Neuronal stem cell (in vitro differentiated cells): ENCODE measurements around the gene DOK4.

Source experiments
- DNase-seq: peaks from one replicate; pipeline ENCODE4 v3.0.0-alpha.2; 2013; ENCODE audit warnings: low spot score
- H2AFZ ChIP-seq: one replicate; pipeline ENCODE4 v1.6.1; 2013; ENCODE audit warnings: mild to moderate bottlenecking, low read length, inconsistent platforms
- H2AK5ac ChIP-seq: 2 replicates; pipeline ENCODE4 v1.6.1; 2013; ENCODE audit warnings: low read depth, mild to moderate bottlenecking, inconsistent platforms, low read length, moderate library complexity, mixed read lengths
- H2BK120ac ChIP-seq: 2 replicates; pipeline ENCODE4 v1.6.1; 2013; ENCODE audit warnings: low read depth, mild to moderate bottlenecking, inconsistent platforms, low read length, moderate library complexity, mixed read lengths
- H2BK12ac ChIP-seq: one replicate; pipeline ENCODE4 v1.6.1; 2013; ENCODE audit warnings: low read length, inconsistent platforms
- H2BK15ac ChIP-seq: 2 replicates; pipeline ENCODE4 v1.6.1; 2013; ENCODE audit warnings: mild to moderate bottlenecking, low read length, inconsistent platforms, mixed read lengths
- H2BK5ac ChIP-seq: one replicate; pipeline ENCODE4 v1.6.1; 2013; ENCODE audit warnings: inconsistent platforms, mild to moderate bottlenecking, low read length, moderate library complexity
- H3K14ac ChIP-seq: one replicate; pipeline ENCODE4 v1.6.1; 2013; ENCODE audit warnings: low read length, inconsistent platforms
- H3K18ac ChIP-seq: 2 replicates; pipeline ENCODE4 v1.6.1; 2013; ENCODE audit warnings: low read length, inconsistent platforms
- H3K23ac ChIP-seq: 2 replicates; pipeline ENCODE4 v1.6.1; 2013; ENCODE audit warnings: low read depth, mild to moderate bottlenecking, mixed read lengths, low read length, inconsistent platforms; ENCODE audit not compliant: poor library complexity
- H3K27ac ChIP-seq: replicated peaks from 3 replicates; pipeline ENCODE4 v1.5.1; 2013; ENCODE audit warnings: low read length, inconsistent platforms
- H3K27me3 ChIP-seq, 3 experiments: 2 replicates each; pipeline ENCODE4 v1.6.1; 2013; ENCODE audit warnings: low read length in 3 of 3, mild to moderate bottlenecking in 2 of 3, inconsistent platforms in 1 of 3, low read depth in 1 of 3, mixed read lengths in 1 of 3, moderate library complexity in 1 of 3; ENCODE audit not compliant: control insufficient read depth in 3 of 3, insufficient read depth in 3 of 3
- H3K36me3 ChIP-seq, 2 donors: replicated peaks in 1 of 2; 2 replicates each; pipeline ENCODE4 v1.6.1; 2013; ENCODE audit warnings: low read length in 2 of 2; ENCODE audit not compliant: control insufficient read depth in 2 of 2, insufficient read depth in 2 of 2
- H3K4ac ChIP-seq: 2 replicates; pipeline ENCODE4 v1.6.1; 2013; ENCODE audit warnings: inconsistent platforms, mild to moderate bottlenecking, low read length, moderate library complexity
- H3K4me1 ChIP-seq, 2 donors: 1 replicate in 1 of 2; 2 replicates in 1 of 2; pipeline ENCODE4 v1.6.1; 2013; ENCODE audit warnings: low read length in 2 of 2, low read depth in 1 of 2; ENCODE audit not compliant: control insufficient read depth in 2 of 2, insufficient read depth in 1 of 2
- H3K4me2 ChIP-seq: one replicate; pipeline ENCODE4 v1.6.1; 2013; ENCODE audit warnings: mild to moderate bottlenecking, low read length, inconsistent platforms; ENCODE audit not compliant: insufficient read depth, poor library complexity, severe bottlenecking
- H3K4me3 ChIP-seq, 2 donors: 2 replicates each; pipeline ENCODE4 v1.5.1; 2013; ENCODE audit warnings: low read length in 2 of 2, mild to moderate bottlenecking in 2 of 2, inconsistent platforms in 1 of 2, moderate library complexity in 1 of 2
- H3K79me1 ChIP-seq: one replicate; pipeline ENCODE4 v1.6.1; 2013; ENCODE audit warnings: low read depth, mild to moderate bottlenecking, inconsistent platforms, low read length, moderate library complexity
- H3K9ac ChIP-seq: one replicate; pipeline ENCODE4 v1.6.1; 2013; ENCODE audit warnings: mild to moderate bottlenecking, low read depth, low read length, inconsistent platforms; ENCODE audit not compliant: poor library complexity
- H3K9me3 ChIP-seq, 2 donors: replicated peaks in 1 of 2; 2 replicates each; pipeline versions ENCODE3 to v1.6.1; 2013; ENCODE audit warnings: low read length in 2 of 2, mild to moderate bottlenecking in 2 of 2, inconsistent platforms in 1 of 2, low read depth in 1 of 2, mixed read lengths in 1 of 2, moderate library complexity in 1 of 2; ENCODE audit not compliant: control insufficient read depth in 2 of 2, insufficient read depth in 1 of 2
- H4K8ac ChIP-seq: one replicate; pipeline ENCODE4 v1.6.1; 2013; ENCODE audit warnings: low read depth, mild to moderate bottlenecking, inconsistent platforms, low read length, moderate library complexity
- H4K91ac ChIP-seq: one replicate; pipeline ENCODE4 v1.6.1; 2013; ENCODE audit warnings: low read length, low read depth, mild to moderate bottlenecking, inconsistent platforms; ENCODE audit not compliant: poor library complexity
- WGBS, 2 donors: extraction: QIAGEN DNeasy Blood & Tissue Kit; methylation state at CpG; one replicate each; pipeline ENCODE4 v1.1.7; 2013; ENCODE audit warnings: missing lambda C conversion rate in 2 of 2, mixed read lengths in 1 of 2; ENCODE audit not compliant: insufficient read length in 2 of 2, insufficient replicate concordance in 1 of 2; ENCODE audit errors: extremely low coverage in 2 of 2; 5-methylcytosine and 5-hydroxymethylcytosine counted together

The DOK4 gene

GRCh38 chr16:57480754-57481230 lies 5.5 kb downstream of the DOK4 start:
- H3K9me3 ChIP-seq, result no peaks in the 10 kb centered on the region
- no peak overlapping the region for H3K4me3 ChIP-seq
- H3K4me2 ChIP-seq, result no peak overlapping the region
- peak overlapping the region; percentile 94 for H2BK12ac ChIP-seq
- H3K14ac ChIP-seq, result no peak overlapping the region
- H3K9ac ChIP-seq, result no peak overlapping the region
- WGBS, 2 donors, result no CpG with 5 or more reads among the region's 6 CpGs
- peak overlapping the region; percentile 72 for H4K8ac ChIP-seq
- H3K79me1 ChIP-seq, result peaks cover 13% of the 10 kb centered on the region
- H3K4ac ChIP-seq, result no peak overlapping the region
- peak overlapping the region; percentile 49 for H2AK5ac ChIP-seq
- no peaks in the 10 kb centered on the region for H3K36me3 ChIP-seq
- DNase-seq, result no peak
- H2AFZ ChIP-seq, result no peak overlapping the region
- H3K27ac ChIP-seq, result no peak overlapping the region
- H3K18ac ChIP-seq, result peak overlapping the region; percentile 74
- peaks cover 0 to 25% (median 3%) of the 10 kb centered on the region in 3 experiments for H3K27me3 ChIP-seq
- peaks cover 33 to 40% of the 10 kb centered on the region in 2 donors for H3K4me1 ChIP-seq
- peak overlapping the region; percentile 66 for H2BK5ac ChIP-seq
- H4K91ac ChIP-seq, result no peak overlapping the region
- H2BK15ac ChIP-seq, result peak overlapping the region; percentile 100
- H3K23ac ChIP-seq, result no peak overlapping the region
- peak overlapping the region; percentile 2 for H2BK120ac ChIP-seq

GRCh38 chr16:57479976-57480753 lies 6.1 kb downstream of the DOK4 start:
- Histone ChIP-seq H3K14ac (no peak overlapping the region), H2BK5ac (peak overlapping the region; percentile 63), H3K23ac (no peak overlapping the region), H4K8ac (no peak overlapping the region), H2BK15ac (peak overlapping the region; percentile 100), H2AFZ (peak overlapping the region; percentile 87), H2BK120ac (no peak overlapping the region), H2BK12ac (peak overlapping the region; percentile 5), H3K27ac (peak overlapping the region; percentile 8), H3K36me3 (no peaks in the 10 kb centered on the region), H2AK5ac (peak overlapping the region; percentile 49), H4K91ac (no peak overlapping the region), H3K9me3 (no peaks in the 10 kb centered on the region), H3K4me2 (peak overlapping the region; percentile 66), H3K18ac (peak overlapping the region; percentile 93), H3K4me3 (peak overlapping the region; percentile 46 to 62), H3K4ac (no peak overlapping the region), H3K4me1 (peaks cover 33 to 36% of the 10 kb centered on the region in 2 donors), H3K27me3 (peaks cover 0 to 19% (median 0%) of the 10 kb centered on the region in 3 experiments), H3K9ac (peak overlapping the region; percentile 1), H3K79me1 (peaks cover 13% of the 10 kb centered on the region)
- WGBS, 2 donors, result no CpG with 5 or more reads among the region's 15 CpGs
- no peak for DNase-seq

GRCh38 chr16:57479205-57479975 lies 6.9 kb downstream of the DOK4 start:
- peak overlapping the region; percentile 81 for H3K23ac ChIP-seq
- H2BK15ac ChIP-seq, result peak overlapping the region; percentile 73
- H3K36me3 ChIP-seq, result peaks cover 0 to 4% of the 10 kb centered on the region in 2 donors
- peaks cover 0 to 12% (median 0%) of the 10 kb centered on the region in 3 experiments for H3K27me3 ChIP-seq
- H3K4me2 ChIP-seq, result peak overlapping the region; percentile 66
- peaks cover 13% of the 10 kb centered on the region for H3K79me1 ChIP-seq
- no peak overlapping the region for H4K8ac ChIP-seq
- no peak overlapping the region for H2BK5ac ChIP-seq
- H2AK5ac ChIP-seq, result peak overlapping the region; percentile 87
- peak overlapping the region; percentile 4 for H3K4ac ChIP-seq
- DNase-seq, result no peak
- H3K9me3 ChIP-seq, result no peaks in the 10 kb centered on the region
- H4K91ac ChIP-seq, result no peak overlapping the region
- H2AFZ ChIP-seq, result peak overlapping the region; percentile 87
- no peak overlapping the region for H2BK120ac ChIP-seq
- H3K14ac ChIP-seq, result no peak overlapping the region
- H3K27ac ChIP-seq, result no peak overlapping the region
- peak overlapping the region; percentile 46 to 62 for H3K4me3 ChIP-seq
- H3K4me1 ChIP-seq, result peaks cover 33 to 35% of the 10 kb centered on the region in 2 donors
- H3K18ac ChIP-seq, result peak overlapping the region; percentile 93
- peak overlapping the region; percentile 14 for H2BK12ac ChIP-seq
- no CpG with 5 or more reads among the region's 36 CpGs for WGBS, 2 donors
- H3K9ac ChIP-seq, result peak overlapping the region; percentile 64
